Stimulated activated CD4-positive, alpha-beta T cell treated with anti-CD3 and anti-CD28 coated beads, Interleukin-15, amount 100 ng/mL, for 24 hours (primary cell): ENCODE measurements around the gene TOX2.

Experiments
- DNase-seq: peaks from one replicate; pipeline ENCODE4 v3.0.0-alpha.2; 2020

Gene TOX2

GRCh38 chr20:43959079-43959919 lies 44.6 kb downstream of the TOX2 start:
- DNase-seq: no peak

GRCh38 chr20:43959920-43960227 lies 45.2 kb downstream of the TOX2 start:
- no peak for DNase-seq

GRCh38 chr20:43960231-43960630 lies 45.6 kb downstream of the TOX2 start:
- DNase-seq: no peak

- no peak for DNase-seq
Measured at GRCh38 chr20:43961116-43961515, 46.5 kb downstream of the TOX2 start.

- no peak for DNase-seq
Measured at GRCh38 chr20:43961541-43962471, 47.2 kb downstream of the TOX2 start.

- no peak for DNase-seq
Measured at GRCh38 chr20:43962530-43962929, 47.9 kb downstream of the TOX2 start.

GRCh38 chr20:43963233-43963632 lies 48.6 kb downstream of the TOX2 start:
- DNase-seq: no peak

- peak; percentile 32 for DNase-seq
Measured at GRCh38 chr20:43963872-43964791, 49.5 kb downstream of the TOX2 start.

- DNase-seq: no peak
Measured at GRCh38 chr20:43968341-43969000, 53.8 kb downstream of the TOX2 start.

GRCh38 chr20:43969028-43969447 lies 54.4 kb downstream of the TOX2 start:
- DNase-seq: no peak

GRCh38 chr20:43969501-43970182 lies 55.0 kb downstream of the TOX2 start:
- no peak for DNase-seq

- DNase-seq: no peak
Measured at GRCh38 chr20:43971267-43971666, 56.6 kb downstream of the TOX2 start.

GRCh38 chr20:43972051-43972450 lies 57.4 kb downstream of the TOX2 start:
- no peak for DNase-seq

GRCh38 chr20:43972692-43973091 lies 58.0 kb downstream of the TOX2 start:
- no peak for DNase-seq

- DNase-seq: no peak
Measured at GRCh38 chr20:43973231-43973630, 58.6 kb downstream of the TOX2 start.

- DNase-seq: no peak
Measured at GRCh38 chr20:43973671-43974450, 59.2 kb downstream of the TOX2 start.

- DNase-seq: no peak
Measured at GRCh38 chr20:43974695-43975094, 60.0 kb downstream of the TOX2 start.

GRCh38 chr20:43975096-43975768 lies 60.6 kb downstream of the TOX2 start:
- peak; percentile 27 for DNase-seq

- DNase-seq: no peak
Measured at GRCh38 chr20:43976547-43976946, 61.9 kb downstream of the TOX2 start.

- DNase-seq: no peak
Measured at GRCh38 chr20:43977252-43977651, 62.6 kb downstream of the TOX2 start.
